ENCODE measurements around the gene SLC17A6.

The SLC17A6 gene

DNA sequence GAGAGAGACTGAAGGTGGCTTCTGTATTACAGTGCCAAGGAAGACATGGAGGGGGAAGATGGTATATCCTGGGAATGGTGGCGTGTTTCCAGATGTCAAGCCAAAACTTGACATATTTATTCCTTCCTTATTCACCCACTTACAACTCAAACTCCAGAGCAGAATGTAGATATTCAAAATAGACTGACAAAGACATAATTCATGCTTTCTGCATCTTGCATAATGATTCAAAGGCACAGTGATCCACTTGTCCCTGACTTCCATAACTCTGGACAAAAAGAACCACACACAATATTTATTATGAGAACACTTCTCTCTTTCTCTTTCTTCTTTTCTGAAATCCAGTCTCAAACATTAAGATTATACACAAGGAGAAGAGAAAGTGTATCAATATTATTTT, 48.9 kb downstream of the SLC17A6 start:
- no peak overlapping the region for H3K27ac ChIP-seq
- no peak for DNase-seq (ENCODE audit: low read depth, low spot score)

DNA sequence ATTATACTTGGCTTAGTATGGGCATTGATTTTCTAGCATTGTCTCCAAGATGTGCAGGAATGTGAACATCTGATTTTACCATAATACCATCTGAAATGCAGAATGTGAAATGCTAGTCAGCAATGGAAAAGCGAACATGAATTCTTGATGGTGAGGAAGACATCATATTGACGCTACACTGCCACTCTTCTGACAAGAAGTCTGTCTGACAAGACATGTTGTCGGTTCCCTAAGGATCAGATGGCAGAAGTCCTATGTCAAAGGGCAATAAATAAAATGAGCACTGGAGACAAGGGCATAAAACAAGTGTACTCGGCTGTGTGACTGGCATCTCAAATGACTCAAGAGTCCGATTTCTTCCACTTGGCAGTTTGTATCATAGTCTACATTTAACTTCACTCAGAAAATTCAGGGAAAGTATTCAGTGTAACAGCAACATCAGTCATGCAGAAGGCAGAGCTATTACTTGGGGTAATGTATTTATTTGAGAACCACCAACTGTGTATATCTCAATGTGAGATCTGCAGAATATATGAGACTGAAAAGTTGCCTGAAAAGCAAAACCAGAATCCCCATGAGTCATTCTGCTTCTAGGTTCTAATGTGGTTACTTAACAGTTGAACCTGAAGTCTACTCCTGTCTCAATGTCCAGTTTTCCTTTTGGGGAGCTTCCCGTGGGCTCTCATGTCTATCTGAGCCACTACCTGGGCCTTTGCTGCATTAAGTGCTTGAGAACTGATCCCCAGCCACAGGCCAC, 51.5 kb downstream of the SLC17A6 start:
- DNase-seq (ENCODE audit: low read depth, low spot score): no peak
- H3K27ac ChIP-seq: no peak overlapping the region

DNA sequence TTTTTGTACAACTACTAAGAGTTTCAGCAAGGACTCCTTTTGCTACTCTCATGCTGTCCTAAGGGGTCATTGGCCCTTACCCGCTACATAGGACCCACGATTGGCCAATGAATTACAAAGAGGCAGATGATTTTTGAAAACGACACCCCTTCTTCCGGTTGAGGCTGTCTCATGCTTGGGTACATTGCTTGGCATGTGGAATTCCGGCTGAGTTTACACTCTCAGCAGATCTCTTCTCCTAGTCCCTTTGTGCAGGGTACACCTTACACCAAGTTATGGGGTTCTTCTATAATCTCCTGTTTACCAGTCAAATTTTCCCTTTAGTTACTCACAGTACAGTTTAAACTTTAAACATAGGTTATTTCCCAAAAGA, 52.1 kb downstream of the SLC17A6 start:
- no peak overlapping the region for H3K27ac ChIP-seq
- DNase-seq (ENCODE audit: low read depth, low spot score): no peak

DNA sequence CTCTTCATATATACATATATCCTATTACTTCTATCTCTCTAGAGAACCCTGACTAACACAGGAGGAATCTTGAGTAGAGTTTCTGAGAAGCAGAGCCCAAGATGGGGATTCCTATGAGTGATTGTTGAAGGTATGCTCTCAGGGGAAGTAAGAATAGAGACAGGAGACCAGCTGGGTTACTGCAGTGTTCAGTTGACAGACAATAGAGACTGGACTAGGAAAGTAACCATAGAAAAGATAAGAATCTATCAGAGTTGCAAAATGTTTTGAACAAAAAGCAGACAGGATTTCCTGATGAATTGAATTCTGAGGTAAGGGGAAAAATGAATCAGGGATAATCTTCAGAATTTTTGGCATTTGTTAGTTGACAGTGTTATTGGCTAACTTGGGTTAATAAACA, 54.4 kb downstream of the SLC17A6 start:
- H3K27ac ChIP-seq: no peak overlapping the region
- no peak for DNase-seq (ENCODE audit: low read depth, low spot score)

DNA sequence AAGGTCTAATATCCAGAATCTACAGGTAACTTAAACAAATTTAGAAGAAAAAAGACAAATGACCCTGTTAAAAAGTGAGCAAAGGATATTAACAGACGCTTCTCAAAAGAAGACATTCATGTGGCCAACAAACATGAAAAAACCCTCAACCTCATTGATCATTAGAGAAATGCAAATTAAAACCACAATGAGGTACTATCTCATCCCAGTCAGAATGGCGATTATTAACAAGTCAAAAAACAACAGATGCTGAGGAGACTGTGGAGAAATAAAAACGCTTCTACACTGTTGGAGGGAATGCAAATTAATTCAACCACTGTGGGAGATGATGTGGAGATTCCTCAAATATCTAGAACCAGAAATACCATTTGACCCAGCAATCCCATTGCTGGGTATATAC, 67.2 kb downstream of the SLC17A6 start:
- no peak overlapping the region for H3K27ac ChIP-seq
- no peak for DNase-seq (ENCODE audit: low read depth, low spot score)

DNA sequence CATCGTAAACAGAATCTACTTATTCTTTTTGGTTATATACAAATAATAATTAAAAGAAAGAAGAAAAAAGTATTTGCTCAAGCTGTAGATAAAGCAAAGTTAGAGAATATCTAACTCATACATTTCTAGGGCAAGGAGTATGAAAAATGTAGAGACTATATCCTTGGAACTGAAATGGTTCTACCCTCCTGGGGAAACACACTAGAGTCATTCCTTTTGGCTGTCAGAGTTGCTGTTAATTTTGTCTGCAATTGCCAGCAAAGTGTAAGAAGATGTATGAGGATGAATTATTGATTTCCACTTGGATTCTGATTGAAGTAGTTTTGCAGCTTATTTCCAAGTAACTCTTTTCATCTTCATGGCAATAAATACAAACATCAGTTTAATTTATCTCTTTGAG, 69.1 kb downstream of the SLC17A6 start:
- no peak overlapping the region for H3K27ac ChIP-seq
- no peak for DNase-seq (ENCODE audit: low read depth, low spot score)

DNA sequence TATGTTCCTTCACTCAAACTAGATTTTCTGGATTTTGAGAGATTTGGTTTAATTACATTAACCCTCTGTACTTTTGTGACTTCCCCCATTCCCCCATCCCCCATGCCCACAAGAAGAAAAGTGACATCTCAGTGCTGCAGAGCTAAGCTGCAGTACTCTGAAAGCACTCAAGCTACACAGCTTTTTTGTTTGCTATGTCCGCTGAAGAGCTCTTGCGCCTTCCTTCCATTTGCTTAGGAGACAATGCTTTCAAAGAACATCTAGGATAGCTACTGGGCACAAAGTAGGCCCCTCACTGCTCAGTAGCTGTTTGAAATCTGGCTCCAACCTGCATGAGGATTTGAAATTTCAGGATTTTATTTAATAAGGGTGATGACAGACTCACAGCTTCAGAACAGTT, 69.7 kb downstream of the SLC17A6 start:
- no peak overlapping the region for H3K27ac ChIP-seq
- DNase-seq (ENCODE audit: low read depth, low spot score): no peak

DNA sequence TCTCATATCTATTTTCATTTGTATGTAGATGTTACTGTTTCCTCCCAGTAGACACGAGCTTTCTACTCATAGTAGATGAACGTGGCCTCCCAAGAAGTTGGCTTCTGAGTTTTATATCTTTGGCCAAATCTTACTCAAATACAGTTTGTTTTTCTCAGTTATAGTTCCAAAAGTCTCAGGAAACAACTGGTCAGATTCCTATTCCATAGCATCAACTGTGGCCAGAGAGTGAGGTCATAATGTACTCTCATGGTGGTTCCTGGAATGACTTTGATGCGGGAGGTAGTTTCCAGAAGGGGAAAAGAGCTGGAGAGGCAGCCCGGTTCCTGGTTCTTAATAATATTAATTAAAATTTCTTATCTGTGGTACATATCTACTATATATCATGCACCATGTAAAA, 77.3 kb downstream of the SLC17A6 start:
- no peak for DNase-seq (ENCODE audit: low read depth, low spot score)
- H3K27ac ChIP-seq: no peak overlapping the region

DNA sequence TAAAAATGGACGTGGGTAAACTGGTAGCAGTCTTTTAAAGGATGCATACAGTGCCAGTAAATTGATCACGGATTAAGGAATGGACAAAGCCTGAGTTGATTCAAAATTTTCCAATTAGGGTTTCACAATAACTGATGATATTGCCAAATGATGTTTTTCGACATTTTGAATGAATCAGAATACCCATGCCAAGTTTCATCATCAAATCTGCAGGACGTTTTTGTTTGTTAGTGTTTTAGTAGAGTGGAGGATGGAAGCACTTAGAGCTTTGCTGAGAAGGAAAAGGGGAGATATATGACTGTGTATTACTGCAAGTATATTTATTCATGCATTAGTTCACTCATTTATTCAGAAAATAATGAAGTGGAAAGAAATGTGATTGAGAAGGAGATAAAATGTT, 78.3 kb downstream of the SLC17A6 start:
- DNase-seq (ENCODE audit: low read depth, low spot score): no peak
- no peak overlapping the region for H3K27ac ChIP-seq

DNA sequence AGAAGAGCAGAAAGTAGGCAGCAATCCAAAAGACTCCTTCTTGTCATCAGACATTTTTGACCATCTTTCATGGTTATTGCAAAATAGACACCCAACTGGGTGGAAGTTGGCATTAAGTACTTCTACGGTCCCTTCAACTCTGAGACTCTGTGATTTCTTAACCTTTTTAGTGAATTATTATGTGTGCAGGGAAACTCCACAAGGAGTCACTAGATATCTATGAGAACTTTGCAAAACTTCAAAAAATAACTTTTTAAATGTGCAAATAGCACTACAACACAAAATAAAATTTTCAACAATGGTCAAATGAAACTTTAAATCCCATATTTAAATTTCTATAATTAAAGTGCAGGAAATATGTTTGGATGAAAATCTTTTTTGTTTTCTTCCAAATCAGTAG, 88.7 kb downstream of the SLC17A6 start:
- no peak overlapping the region for H3K27ac ChIP-seq
- DNase-seq (ENCODE audit: low read depth, low spot score): no peak
